ENCODE measurements around the gene MKX. TPM values are rescaled to one million over a fixed set of nuclear protein-coding genes. Genes with fewer than 3 reads are reported as not detected.
A peak's percentile ranks its signal among the peaks of the same experiment; 100 is the strongest.

Gene MKX
- total RNA-seq, 1 experiment from 2014 or later = 27.5 TPM

- no peak for TF ChIP-seq REST (IDR thresholded peaks at IDR 0.05; ENCODE audit: low read depth)
- no peak for TF ChIP-seq SRF (IDR thresholded peaks at IDR 0.05; ENCODE audit: low read depth)
- no peak for TF ChIP-seq EZH2 (IDR thresholded peaks at IDR 0.05)
- no peak for TF ChIP-seq YY1 (IDR thresholded peaks at IDR 0.05; ENCODE audit: extremely low read depth, insufficient replicate concordance, low read depth, low read length)
- TF ChIP-seq ELF1 (IDR thresholded peaks at IDR 0.05; ENCODE audit: borderline replicate concordance, low read depth) = no peak
- TF ChIP-seq SP1 (IDR thresholded peaks at IDR 0.05; ENCODE audit: low read depth) = no peak
- TF ChIP-seq RAD21 (IDR thresholded peaks at IDR 0.05; ENCODE audit: low read depth) = peak; percentile 68
- TF ChIP-seq TCF7L2 (IDR thresholded peaks at IDR 0.05; ENCODE audit: borderline replicate concordance, extremely low read depth, insufficient read depth, insufficient read length) = peak; percentile 43
- no peak for TF ChIP-seq ZNF274 (IDR thresholded peaks at IDR 0.05; ENCODE audit: low read depth, low read length)
- TF ChIP-seq FOSL1 (IDR thresholded peaks at IDR 0.05; ENCODE audit: low read depth) = no peak
- no peak for TF ChIP-seq EZH2phosphoT487 (IDR thresholded peaks at IDR 0.05; ENCODE audit: borderline replicate concordance)
These were observed 3.2 kb downstream of the MKX start (continued) for GRCh38 chr10:27742195-27743011.
